Activated CD4-positive, alpha-beta T cell treated with anti-CD3 and anti-CD28 coated beads, Interleukin-2, amount 10 ng/mL, durations not matched to agents 24 days and 14 days (primary cell): ENCODE results near the gene ANKRD12. TPM values are rescaled to one million over a fixed set of nuclear protein-coding genes. Genes with fewer than 3 reads are reported as not detected.
"Not testable (repeated sequence)": the region's sequence is repeated elsewhere in the genome, so short reads cannot be mapped to it uniquely, and the experiment has no call there.

Experiments used
- DNase-seq: peaks from one replicate; pipeline ENCODE4 v3.0.0; 2022
- H3K27ac Mint-ChIP-seq: one replicate; pipeline ENCODE4 v1.8.0; 2022; ENCODE audit warnings: mild to moderate bottlenecking, mixed read lengths
- H3K27me3 Mint-ChIP-seq: one replicate; pipeline ENCODE4 v1.8.0; 2022; ENCODE audit warnings: mixed read lengths
- H3K36me3 Mint-ChIP-seq: one replicate; pipeline ENCODE4 v1.8.0; 2022; ENCODE audit warnings: low read depth, mild to moderate bottlenecking, mixed read lengths
- H3K4me1 Mint-ChIP-seq: one replicate; pipeline ENCODE4 v1.8.0; 2021; ENCODE audit warnings: mixed read lengths
- H3K4me3 Mint-ChIP-seq: one replicate; pipeline ENCODE4 v1.8.0; 2022; ENCODE audit warnings: mild to moderate bottlenecking, moderate library complexity, mixed read lengths
- H3K9me3 Mint-ChIP-seq: one replicate; pipeline ENCODE4 v1.8.0; 2021; ENCODE audit warnings: mixed read lengths
- intact Hi-C: fragments of 100-400 bp; cut with micrococcal nuclease; formaldehyde crosslinking; loops from one replicate; pipeline ENCODE4 v1.15.1; 2023
- total RNA-seq: library from RNA; stranded (reverse); gene quantifications from 2 replicates; pipeline ENCODE4 v1.2.3, GENCODE V29; 2022

Gene ANKRD12
- total RNA-seq, 1 donor from 2014 or later = 60.8 TPM

GRCh38 chr18:9169515-9169914 lies 32.9 kb downstream of the ANKRD12 start:
- H3K4me3 Mint-ChIP-seq, H3K27ac Mint-ChIP-seq, intact Hi-C loops, H3K27me3 Mint-ChIP-seq, DNase-seq: not testable (repeated sequence)
- Mint-ChIP-seq H3K4me1 (peaks cover 27% of the 10 kb centered on the region), H3K9me3 (peaks cover 26% of the 10 kb centered on the region), H3K36me3 (peaks cover 48% of the 10 kb centered on the region)

- H3K27me3 Mint-ChIP-seq, DNase-seq, H3K27ac Mint-ChIP-seq, intact Hi-C loops, H3K4me3 Mint-ChIP-seq: not testable (repeated sequence)
- Mint-ChIP-seq H3K9me3 (peaks cover 16% of the 10 kb centered on the region), H3K4me1 (peaks cover 31% of the 10 kb centered on the region), H3K36me3 (peaks cover 48% of the 10 kb centered on the region)
Measured at GRCh38 chr18:9171919-9172318, 35.3 kb downstream of the ANKRD12 start.

GRCh38 chr18:9172506-9173127 lies 36.0 kb downstream of the ANKRD12 start:
- Mint-ChIP-seq H3K36me3 (peaks cover 47% of the 10 kb centered on the region), H3K27me3 (no peaks in the 10 kb centered on the region), H3K4me1 (peaks cover 30% of the 10 kb centered on the region), H3K27ac (no peak overlapping the region), H3K4me3 (no peak overlapping the region), H3K9me3 (peaks cover 14% of the 10 kb centered on the region)
- intact Hi-C loops = no loop called here
- DNase-seq = no peak

- Mint-ChIP-seq H3K27me3 (no peaks in the 10 kb centered on the region), H3K4me3 (no peak overlapping the region), H3K4me1 (peaks cover 30% of the 10 kb centered on the region), H3K36me3 (peaks cover 46% of the 10 kb centered on the region), H3K9me3 (peaks cover 7% of the 10 kb centered on the region), H3K27ac (no peak overlapping the region)
- no peak for DNase-seq
- intact Hi-C loops = no loop called here
Measured at GRCh38 chr18:9173770-9174233, 37.2 kb downstream of the ANKRD12 start.

- Mint-ChIP-seq H3K4me1 (peaks cover 29% of the 10 kb centered on the region), H3K9me3 (peaks cover 3% of the 10 kb centered on the region), H3K4me3 (no peak overlapping the region), H3K27ac (peak overlapping the region; percentile 46), H3K36me3 (peaks cover 45% of the 10 kb centered on the region), H3K27me3 (no peaks in the 10 kb centered on the region)
- intact Hi-C loops = no loop called here
- DNase-seq = no peak
Measured at GRCh38 chr18:9174302-9174701, 37.7 kb downstream of the ANKRD12 start.

- Mint-ChIP-seq H3K36me3 (peaks cover 44% of the 10 kb centered on the region), H3K9me3 (no peaks in the 10 kb centered on the region), H3K27me3 (no peaks in the 10 kb centered on the region), H3K4me1 (peaks cover 25% of the 10 kb centered on the region), H3K4me3 (no peak overlapping the region), H3K27ac (no peak overlapping the region)
- intact Hi-C loops = no loop called here
- DNase-seq = no peak
Measured at GRCh38 chr18:9175115-9175514, 38.5 kb downstream of the ANKRD12 start.

- Mint-ChIP-seq H3K27ac (no peak overlapping the region), H3K4me1 (peaks cover 17% of the 10 kb centered on the region)
Measured at GRCh38 chr18:9177031-9177430, 40.5 kb downstream of the ANKRD12 start.

GRCh38 chr18:9177466-9177865 lies 40.9 kb downstream of the ANKRD12 start:
- Mint-ChIP-seq H3K27me3 (no peaks in the 10 kb centered on the region), H3K4me3 (no peak overlapping the region), H3K4me1 (peaks cover 13% of the 10 kb centered on the region), H3K9me3 (no peaks in the 10 kb centered on the region), H3K36me3 (peaks cover 35% of the 10 kb centered on the region), H3K27ac (no peak overlapping the region)
- DNase-seq = no peak
- intact Hi-C loops = no loop called here

More at GRCh38 chr18:9177031-9177430, 40.5 kb downstream of the ANKRD12 start:
- no peaks in the 10 kb centered on the region for H3K9me3 Mint-ChIP-seq
- intact Hi-C loops = no loop called here
- peaks cover 35% of the 10 kb centered on the region for H3K36me3 Mint-ChIP-seq
- no peak overlapping the region for H3K4me3 Mint-ChIP-seq
- no peaks in the 10 kb centered on the region for H3K27me3 Mint-ChIP-seq
- no peak for DNase-seq

- Mint-ChIP-seq H3K4me3 (no peak overlapping the region), H3K27me3 (no peaks in the 10 kb centered on the region), H3K36me3 (peaks cover 43% of the 10 kb centered on the region), H3K27ac (no peak overlapping the region), H3K9me3 (no peaks in the 10 kb centered on the region), H3K4me1 (peaks cover 18% of the 10 kb centered on the region)
- no peak for DNase-seq
- intact Hi-C loops = no loop called here
Measured at GRCh38 chr18:9178557-9178956, 42.0 kb downstream of the ANKRD12 start.

GRCh38 chr18:9181275-9181674 lies 44.7 kb downstream of the ANKRD12 start:
- Mint-ChIP-seq H3K9me3 (no peaks in the 10 kb centered on the region), H3K27me3 (no peaks in the 10 kb centered on the region), H3K4me1 (peaks cover 27% of the 10 kb centered on the region), H3K27ac (no peak overlapping the region), H3K4me3 (no peak overlapping the region), H3K36me3 (peaks cover 55% of the 10 kb centered on the region)
- intact Hi-C loops = no loop called here
- no peak for DNase-seq

- peaks cover 54% of the 10 kb centered on the region for H3K36me3 Mint-ChIP-seq
- H3K4me1 Mint-ChIP-seq = peaks cover 24% of the 10 kb centered on the region
Measured at GRCh38 chr18:9182852-9183399, 46.3 kb downstream of the ANKRD12 start.

GRCh38 chr18:9184998-9185613 lies 48.5 kb downstream of the ANKRD12 start:
- DNase-seq = no peak
- intact Hi-C loops = no loop called here
- peaks cover 60% of the 10 kb centered on the region for H3K36me3 Mint-ChIP-seq

More at GRCh38 chr18:9182852-9183399, 46.3 kb downstream of the ANKRD12 start:
- DNase-seq = no peak
- Mint-ChIP-seq H3K27me3 (no peaks in the 10 kb centered on the region), H3K9me3 (no peaks in the 10 kb centered on the region), H3K27ac (peak overlapping the region; percentile 12), H3K4me3 (no peak overlapping the region)
- intact Hi-C loops = no loop called here

GRCh38 chr18:9188359-9189231 lies 52.0 kb downstream of the ANKRD12 start:
- Mint-ChIP-seq H3K4me3 (no peak overlapping the region), H3K9me3 (no peaks in the 10 kb centered on the region), H3K4me1 (peaks cover 26% of the 10 kb centered on the region), H3K36me3 (peaks cover 60% of the 10 kb centered on the region), H3K27me3 (no peaks in the 10 kb centered on the region), H3K27ac (peak overlapping the region; percentile 3)
- intact Hi-C loops = no loop called here
- no peak for DNase-seq

More at GRCh38 chr18:9184998-9185613, 48.5 kb downstream of the ANKRD12 start:
- H3K4me1 Mint-ChIP-seq = peaks cover 24% of the 10 kb centered on the region
- peak overlapping the region; percentile 73 for H3K27ac Mint-ChIP-seq
- H3K4me3 Mint-ChIP-seq = peak overlapping the region; percentile 75
- no peaks in the 10 kb centered on the region for H3K27me3 Mint-ChIP-seq
- H3K9me3 Mint-ChIP-seq = no peaks in the 10 kb centered on the region
